ENCODE measurements around the gene WNT9A.
"Not testable (repeated sequence)": the region's sequence is repeated elsewhere in the genome, so short reads cannot be mapped to it uniquely, and the experiment has no call there.

Gene WNT9A

GRCh38 chr1:227910511-227911153, 37.1 kb downstream of the WNT9A start:
- DNase-seq: no peak

GRCh38 chr1:227909923-227910328, 37.8 kb downstream of the WNT9A start:
- DNase-seq: not testable (repeated sequence)

- no peak for DNase-seq
Observed at GRCh38 chr1:227909188-227909587, 38.5 kb downstream of the WNT9A start.

DNA sequence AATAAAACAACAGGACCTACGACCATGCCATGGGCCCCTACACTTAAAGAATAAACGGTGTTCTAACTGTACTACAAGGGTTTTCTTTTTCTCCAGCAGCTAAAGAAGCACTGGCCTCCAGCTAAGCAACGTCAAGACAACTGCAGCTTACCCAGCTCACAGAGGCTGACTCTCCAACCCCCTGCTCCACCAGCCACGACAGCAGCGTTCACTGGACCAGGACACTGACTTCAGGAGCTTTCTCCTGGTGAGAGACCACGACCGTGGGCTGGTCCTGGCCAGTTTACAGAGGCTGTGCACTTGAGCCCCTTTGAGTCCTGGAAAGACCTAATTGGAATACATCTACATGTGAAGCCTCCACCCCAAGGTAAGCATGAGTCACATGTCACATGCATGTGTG, 39.4 kb downstream of the WNT9A start:
- no peak for DNase-seq

GRCh38 chr1:227907439-227908015, 40.2 kb downstream of the WNT9A start:
- no peak for DNase-seq

GRCh38 chr1:227906550-227907071, 41.1 kb downstream of the WNT9A start:
- no peak for DNase-seq

- no peak for DNase-seq
Observed at GRCh38 chr1:227905573-227906487, 41.9 kb downstream of the WNT9A start.

DNA sequence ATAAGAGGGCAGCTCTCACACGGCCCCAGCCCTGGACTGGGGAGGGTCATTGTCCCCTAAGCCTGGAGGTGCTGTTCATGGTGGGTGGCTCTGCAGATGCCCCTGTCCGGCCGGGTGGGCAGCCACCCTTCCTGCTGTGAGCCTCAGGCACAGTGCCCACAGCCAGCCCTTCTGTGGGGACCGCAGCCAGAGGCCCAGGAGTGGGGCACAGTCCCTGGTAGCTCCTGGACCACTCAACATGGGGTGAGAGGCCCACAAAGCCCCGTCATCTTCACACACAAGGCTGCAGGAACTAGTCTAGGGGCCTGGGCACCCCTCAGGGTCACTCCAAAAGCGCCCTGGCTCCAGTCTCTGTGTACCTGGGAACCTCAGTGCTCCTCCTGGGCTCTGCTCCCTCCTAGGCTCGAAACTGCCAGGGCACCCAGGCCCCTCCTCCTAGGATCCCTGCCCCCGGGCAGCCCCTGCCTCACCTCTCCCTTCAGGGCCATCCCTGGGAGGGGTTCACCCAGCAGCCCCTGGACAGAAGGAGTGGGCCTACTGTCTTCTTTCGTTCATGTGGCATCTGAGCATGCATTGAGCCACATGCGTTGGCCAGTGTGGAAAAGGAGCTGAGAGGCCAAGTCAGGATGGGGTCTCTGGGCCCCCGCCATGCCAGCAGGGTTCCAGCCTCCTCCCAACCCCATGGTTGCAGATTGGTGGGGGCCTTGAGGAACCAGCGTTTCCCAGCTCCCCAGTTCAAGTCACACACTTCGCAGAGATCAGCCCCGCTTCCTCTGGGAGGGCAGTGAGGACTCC, 43.0 kb downstream of the WNT9A start:
- no peak for DNase-seq

DNA sequence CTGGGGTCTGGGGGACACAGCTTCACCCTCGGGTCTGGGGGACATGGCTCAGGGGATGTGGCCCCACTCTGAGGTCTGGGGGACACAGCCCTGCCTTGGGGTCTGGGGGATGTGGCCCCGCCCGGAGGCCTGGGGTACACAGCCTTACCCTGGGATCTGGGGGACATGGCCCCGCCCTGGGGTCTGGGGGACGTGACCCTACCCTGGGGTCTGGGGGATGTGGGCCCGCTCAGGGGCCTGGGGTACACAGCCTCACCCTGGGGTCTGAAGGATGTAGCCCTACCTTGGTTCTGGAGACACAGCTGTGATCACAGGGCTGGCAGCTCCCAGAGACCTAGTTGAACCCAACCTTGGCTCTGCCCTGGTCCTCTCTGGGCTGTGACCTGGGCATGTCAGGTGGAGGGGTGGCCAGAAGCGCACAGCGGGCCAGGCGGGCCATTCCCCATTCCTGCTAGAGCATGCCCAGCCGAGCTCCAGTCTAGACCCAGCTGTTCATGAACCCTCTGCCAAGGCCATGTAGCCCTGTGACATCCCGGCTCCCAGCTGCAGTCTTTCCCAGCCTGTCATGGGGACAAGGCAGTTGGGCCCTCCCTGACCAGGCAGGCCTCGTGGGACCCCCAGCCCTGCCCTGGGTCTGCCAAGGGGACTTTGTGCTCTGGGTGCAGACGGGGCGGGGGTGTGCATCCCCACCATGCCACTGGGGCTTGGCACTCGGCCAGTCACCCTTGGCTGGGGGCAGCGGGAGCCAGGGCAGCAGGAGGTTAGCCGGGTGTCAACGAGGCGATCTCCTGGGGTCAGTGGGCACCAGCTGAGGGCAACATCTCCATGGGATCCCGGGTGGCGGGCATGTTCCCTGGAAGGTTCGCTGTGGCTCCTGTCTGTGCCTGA, 43.9 kb downstream of the WNT9A start:
- DNase-seq: no peak

- DNase-seq: no peak
Observed at GRCh38 chr1:227903061-227903521, 44.6 kb downstream of the WNT9A start.

DNA sequence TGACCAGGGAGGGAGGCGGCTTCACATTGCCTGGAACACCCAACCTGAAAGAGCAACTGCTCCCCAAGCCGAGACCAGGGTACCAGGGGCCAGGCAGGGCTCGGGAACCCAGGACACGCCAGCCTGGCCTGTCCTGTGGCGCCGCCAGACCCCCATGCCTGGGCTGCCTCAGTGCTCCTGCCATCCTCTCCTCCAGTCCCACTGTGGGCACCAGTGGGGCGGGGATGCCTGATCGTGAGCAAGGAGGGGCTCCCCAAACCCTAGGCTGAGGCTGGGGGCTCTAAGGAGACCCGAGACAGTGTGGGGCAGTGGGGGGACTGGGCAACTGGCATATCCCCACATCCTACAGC, 45.1 kb downstream of the WNT9A start:
- DNase-seq: no peak

GRCh38 chr1:227901906-227902640, 45.7 kb downstream of the WNT9A start:
- no peak for DNase-seq

- no peak for DNase-seq
Observed at GRCh38 chr1:227901239-227901905, 46.4 kb downstream of the WNT9A start.

- no peak for DNase-seq
Observed at GRCh38 chr1:227900571-227901051, 47.1 kb downstream of the WNT9A start.

GRCh38 chr1:227899820-227900449, 47.8 kb downstream of the WNT9A start:
- no peak for DNase-seq

GRCh38 chr1:227899141-227899819, 48.5 kb downstream of the WNT9A start:
- DNase-seq: no peak

DNA sequence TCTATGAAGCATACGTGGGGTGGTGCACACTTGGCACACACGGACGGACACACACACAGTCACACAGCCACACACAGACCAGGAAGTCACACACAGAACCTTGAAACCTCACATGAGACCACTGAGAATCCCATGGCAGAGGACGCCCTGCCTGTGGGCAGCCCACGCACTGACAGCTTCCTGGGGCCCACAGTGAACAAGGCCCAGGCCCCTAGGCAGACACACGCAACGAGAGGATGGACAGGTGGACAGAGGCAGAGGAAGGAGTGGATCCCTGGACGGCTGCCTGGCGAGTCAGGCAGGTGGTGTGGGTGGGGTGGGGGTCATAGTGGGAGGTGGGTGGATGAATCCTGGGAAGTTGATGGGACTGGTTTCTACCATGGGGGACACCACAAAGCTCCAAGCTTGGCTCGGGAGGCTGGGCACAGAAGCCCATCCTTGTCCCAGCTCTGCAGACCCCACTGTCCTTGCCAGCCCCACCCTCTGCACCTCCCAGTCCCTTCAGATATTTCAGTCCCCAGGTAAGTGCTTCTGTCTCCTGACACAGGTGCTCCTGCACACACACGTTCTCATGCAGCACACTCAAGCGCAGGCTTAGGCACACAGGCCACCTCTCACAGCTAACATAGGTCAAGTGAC, 49.1 kb downstream of the WNT9A start:
- DNase-seq: no peak

DNA sequence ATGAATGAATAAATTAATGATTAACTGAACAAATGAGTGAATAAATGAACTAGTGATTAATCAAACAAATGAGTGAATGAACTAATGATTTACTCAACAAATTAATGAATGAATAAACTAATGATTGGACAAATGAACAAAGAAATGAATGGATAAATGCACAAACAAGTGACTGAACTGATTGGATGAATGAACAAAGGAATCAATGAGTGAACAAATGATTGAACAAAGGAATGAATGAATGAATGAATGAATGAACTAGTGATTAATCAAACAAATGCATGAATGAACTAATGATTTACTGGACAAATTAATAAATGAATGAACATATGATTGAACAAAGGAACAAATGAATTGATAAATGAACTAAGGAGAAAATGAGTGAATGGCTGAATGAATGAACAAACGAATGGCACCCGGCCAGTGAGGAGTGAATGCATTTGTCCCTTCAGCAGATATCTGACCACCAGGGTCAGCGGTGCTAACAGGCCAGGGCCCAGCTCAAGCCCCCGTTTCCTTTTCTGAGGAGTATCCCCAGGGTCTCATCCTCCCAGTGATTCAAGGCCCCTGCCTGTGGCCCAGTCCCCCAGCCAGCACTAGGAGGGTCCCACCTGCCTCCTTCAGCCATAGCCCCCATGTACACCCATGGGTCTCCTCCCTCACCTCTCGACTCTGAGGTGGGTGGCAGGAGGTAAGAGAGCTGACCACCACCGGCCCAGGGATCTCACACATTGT, 49.9 kb downstream of the WNT9A start:
- DNase-seq: no peak

Measured in NCI-H1105 (cell line).